GM18858 (cell line): ENCODE results near the gene IFITM2.
A peak's percentile ranks its signal among the peaks of the same experiment; 100 is the strongest.
"Not testable (repeated sequence)": the region's sequence is repeated elsewhere in the genome, so short reads cannot be mapped to it uniquely, and the experiment has no call there.

Source experiments
- ATAC-seq: cut with Tn5 transposase; IDR thresholded peaks from one replicate; pipeline ENCODE4 v1.9.1; 2021; ENCODE audit not compliant: unreplicated experiment

IFITM2 gene

GRCh38 chr11:307766-308708 lies at the start of gene IFITM2:
TSS of gene IFITM2 (plus strand) at chr11:307816. CDS start at chr11:308193, 377 bp downstream.
- not testable (repeated sequence) for ATAC-seq

GRCh38 chr11:259413-259812 lies 48.2 kb upstream of the IFITM2 start:
- no peak for ATAC-seq

GRCh38 chr11:261624-262023 lies 46.0 kb upstream of the IFITM2 start:
- no peak for ATAC-seq

GRCh38 chr11:266676-267439 lies 40.8 kb upstream of the IFITM2 start:
- ATAC-seq: no peak

- ATAC-seq: no peak
Measured at GRCh38 chr11:267491-267994, 40.1 kb upstream of the IFITM2 start.

- peak; percentile 16 for ATAC-seq
Measured at GRCh38 chr11:268716-269145, 38.9 kb upstream of the IFITM2 start.

GRCh38 chr11:269146-269890 lies 38.3 kb upstream of the IFITM2 start:
- peak; percentile 64 for ATAC-seq

- ATAC-seq: no peak
Measured at GRCh38 chr11:270451-271318, 36.9 kb upstream of the IFITM2 start.

- no peak for ATAC-seq
Measured at GRCh38 chr11:271319-271715, 36.3 kb upstream of the IFITM2 start.

GRCh38 chr11:272195-272930 lies 35.3 kb upstream of the IFITM2 start:
- no peak for ATAC-seq

- ATAC-seq: no peak
Measured at GRCh38 chr11:272931-273198, 34.8 kb upstream of the IFITM2 start.

- ATAC-seq: no peak
Measured at GRCh38 chr11:276219-276618, 31.4 kb upstream of the IFITM2 start.

- no peak for ATAC-seq
Measured at GRCh38 chr11:278001-278951, 29.3 kb upstream of the IFITM2 start, which contains the start of gene NLRP6. TSS of gene NLRP6 (plus strand) at chr11:278407. CDS start at chr11:278570, 163 bp downstream.

GRCh38 chr11:279040-279965 lies 28.3 kb upstream of the IFITM2 start:
- no peak for ATAC-seq

- no peak for ATAC-seq
Measured at GRCh38 chr11:279966-280705, 27.5 kb upstream of the IFITM2 start.

GRCh38 chr11:280706-281485 lies 26.7 kb upstream of the IFITM2 start:
- ATAC-seq: no peak
